HepG2 (cell line): ENCODE data around the gene PIP4K2B. TPM values are rescaled to one million over a fixed set of nuclear protein-coding genes. Genes with fewer than 3 reads are reported as not detected.
A peak's percentile ranks its signal among the peaks of the same experiment; 100 is the strongest.

Experiments
- AKNA ChIP-seq: sonication (generic); formaldehyde crosslinking; IDR thresholded peaks from 2 replicates; pipeline ENCODE4 v1.4.0; 2020; ENCODE audit warnings: missing genetic modification reagents, borderline replicate concordance
- CEBPB ChIP-seq: IDR thresholded peaks from 2 replicates; pipeline ENCODE4 v1.6.1; 2011; ENCODE audit warnings: low read depth, low read length, improper control_type of control experiment, borderline replicate concordance
- DR1 ChIP-seq: sonication (generic); formaldehyde crosslinking; IDR thresholded peaks from 2 replicates; pipeline ENCODE4 v1.8.0; 2021; ENCODE audit warnings: mild to moderate bottlenecking, missing genetic modification reagents, inconsistent platforms
- ERF ChIP-seq: IDR thresholded peaks from 2 replicates; pipeline ENCODE4 v1.6.1; 2018; ENCODE audit warnings: missing biosample characterization, missing genetic modification reagents
- HHEX ChIP-seq: IDR thresholded peaks from 2 replicates; pipeline ENCODE4 v1.6.1; 2016; ENCODE audit warnings: control low read depth
- HNRNPH1 ChIP-seq: fragments of 200-400 bp; formaldehyde crosslinking; optimal IDR thresholded peaks from 2 replicates; pipeline ENCODE3; 2017; ENCODE audit warnings: mild to moderate bottlenecking, low read depth, low read length
- HNRNPK ChIP-seq: fragments of 200-400 bp; formaldehyde crosslinking; IDR thresholded peaks from 2 replicates; pipeline ENCODE4 v1.6.1; 2018; ENCODE audit warnings: low read length, low read depth, moderate library complexity, mild to moderate bottlenecking; ENCODE audit not compliant: poor library complexity, severe bottlenecking
- HOMEZ ChIP-seq: IDR thresholded peaks from 2 replicates; pipeline ENCODE4 v1.6.1; 2016; ENCODE audit warnings: low read depth
- ZKSCAN8 ChIP-seq: IDR thresholded peaks from 2 replicates; pipeline ENCODE4 v1.6.1; 2016; ENCODE audit warnings: borderline replicate concordance, missing genetic modification reagents, missing compliant biosample characterization
- ZNF331 ChIP-seq: sonication (generic); formaldehyde crosslinking; IDR thresholded peaks from 2 replicates; pipeline ENCODE4 v1.4.0; 2020; ENCODE audit warnings: missing genetic modification reagents
- ZNF552 ChIP-seq: sonication (generic); formaldehyde crosslinking; IDR thresholded peaks from 2 replicates; pipeline ENCODE4 v1.9.0; 2022; ENCODE audit warnings: missing genetic modification reagents, mild to moderate bottlenecking, borderline replicate concordance
- ZNF615 ChIP-seq: sonication (generic); formaldehyde crosslinking; IDR thresholded peaks from 2 replicates; pipeline ENCODE4 v1.5.0; 2020; ENCODE audit warnings: mild to moderate bottlenecking, missing genetic modification reagents, borderline replicate concordance
- ZNF678 ChIP-seq: sonication (generic); formaldehyde crosslinking; IDR thresholded peaks from 2 replicates; pipeline ENCODE4 v1.4.0; 2020; ENCODE audit warnings: mild to moderate bottlenecking, missing genetic modification reagents
- ZNF691 ChIP-seq: sonication (generic); formaldehyde crosslinking; IDR thresholded peaks from 2 replicates; pipeline ENCODE4 v1.4.0; 2020; ENCODE audit warnings: missing genetic modification reagents, low read depth, mild to moderate bottlenecking, borderline replicate concordance
- ZNF83 ChIP-seq: sonication (generic); formaldehyde crosslinking; IDR thresholded peaks from 2 replicates; pipeline ENCODE4 v1.4.0; 2020; ENCODE audit warnings: missing genetic modification reagents, mild to moderate bottlenecking, borderline replicate concordance
- polyA plus RNA-seq, 8 experiments: library from polyadenylated mRNA; depleted of rRNA in 3 of 8; stranded (reverse) in 7 of 8; unstranded in 1 of 8; fragments of >200 nt; fragmentation: Illumina TruSeq in 4 of 8; extraction: Trizol in 4 of 8; gene quantifications; 2 replicates each; pipeline versions ENCODE4 v1.2.1 to v1.2.3, GENCODE V29; 2011 to 2016; ENCODE audit warnings: low read depth in 4 of 8, missing spikeins in 1 of 8, mixed read lengths in 1 of 8; ENCODE audit not compliant: insufficient read depth in 1 of 8
- total RNA-seq, 5 experiments: library from RNA; depleted of rRNA; stranded (reverse); fragments of >200 nt; fragmentation: Illumina TruSeq; extraction: Trizol; gene quantifications; 2 replicates each; pipeline ENCODE4 v1.2.3, GENCODE V29; 2016; ENCODE audit warnings: low read depth in 1 of 5
- TF ChIP-seq, protein P1 (sequence below), 2 experiments: sonication (generic) in 1 of 2; formaldehyde crosslinking in 1 of 2; IDR thresholded peaks; 2 replicates each; pipeline versions ENCODE4 v1.4.0 to v1.6.1; 2016 to 2020; ENCODE audit warnings: borderline replicate concordance in 1 of 2, low read depth in 1 of 2, mild to moderate bottlenecking in 1 of 2, missing genetic modification reagents in 1 of 2

The PIP4K2B gene
- total and polyA plus RNA-seq, 2 of the 13 experiments (the other 11 are each of a cell fraction or from before 2014, with no cell fraction given) = 20.4 to 54.0 TPM

- TF ChIP-seq, protein P1, sequence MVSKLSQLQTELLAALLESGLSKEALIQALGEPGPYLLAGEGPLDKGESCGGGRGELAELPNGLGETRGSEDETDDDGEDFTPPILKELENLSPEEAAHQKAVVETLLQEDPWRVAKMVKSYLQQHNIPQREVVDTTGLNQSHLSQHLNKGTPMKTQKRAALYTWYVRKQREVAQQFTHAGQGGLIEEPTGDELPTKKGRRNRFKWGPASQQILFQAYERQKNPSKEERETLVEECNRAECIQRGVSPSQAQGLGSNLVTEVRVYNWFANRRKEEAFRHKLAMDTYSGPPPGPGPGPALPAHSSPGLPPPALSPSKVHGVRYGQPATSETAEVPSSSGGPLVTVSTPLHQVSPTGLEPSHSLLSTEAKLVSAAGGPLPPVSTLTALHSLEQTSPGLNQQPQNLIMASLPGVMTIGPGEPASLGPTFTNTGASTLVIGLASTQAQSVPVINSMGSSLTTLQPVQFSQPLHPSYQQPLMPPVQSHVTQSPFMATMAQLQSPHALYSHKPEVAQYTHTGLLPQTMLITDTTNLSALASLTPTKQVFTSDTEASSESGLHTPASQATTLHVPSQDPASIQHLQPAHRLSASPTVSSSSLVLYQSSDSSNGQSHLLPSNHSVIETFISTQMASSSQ (IDR thresholded peaks at IDR 0.05; ENCODE audit: low read depth) = peak; percentile 76; the same call in 1 of the 2 replicates
- TF ChIP-seq, protein P1 (CRISPR knock-in tag; IDR thresholded peaks at IDR 0.05; ENCODE audit: borderline replicate concordance) = peak; percentile 78
- TF ChIP-seq DR1 (CRISPR knock-in tag) (peak; percentile 95), ERF (CRISPR knock-in tag) (peak; percentile 96), ZNF678 (CRISPR knock-in tag) (peak; percentile 57; the same call in 1 of the 2 replicates), ZKSCAN8 (peak; percentile 93), HHEX (CRISPR knock-in tag) (no peak), HOMEZ (0 out of 2 replicates have a peak, but pooled peaks have one; percentile 40), ZNF615 (CRISPR knock-in tag) (peak; percentile 95; the same call in 1 of the 2 replicates), HNRNPK (no peak), AKNA (CRISPR knock-in tag) (no peak), ZNF331 (CRISPR knock-in tag) (peak; percentile 92; the same call in 1 of the 2 replicates), CEBPB (peak; percentile 70), ZNF691 (CRISPR knock-in tag) (peak; percentile 92), HNRNPH1 (no peak), ZNF552 (CRISPR knock-in tag) (peak; percentile 94; the same call in 1 of the 2 replicates), ZNF83 (CRISPR knock-in tag) (no peak; the same call in 1 of the 2 replicates)
Observed at GRCh38 chr17:38824899-38825761, 25.8 kb upstream of the PIP4K2B start, which contains the start of gene CWC25 (continued).
